ENCODE data around the gene ASMTL.
"Not testable (repeated sequence)": the region's sequence is repeated elsewhere in the genome, so short reads cannot be mapped to it uniquely, and the experiment has no call there.

Gene ASMTL

DNA sequence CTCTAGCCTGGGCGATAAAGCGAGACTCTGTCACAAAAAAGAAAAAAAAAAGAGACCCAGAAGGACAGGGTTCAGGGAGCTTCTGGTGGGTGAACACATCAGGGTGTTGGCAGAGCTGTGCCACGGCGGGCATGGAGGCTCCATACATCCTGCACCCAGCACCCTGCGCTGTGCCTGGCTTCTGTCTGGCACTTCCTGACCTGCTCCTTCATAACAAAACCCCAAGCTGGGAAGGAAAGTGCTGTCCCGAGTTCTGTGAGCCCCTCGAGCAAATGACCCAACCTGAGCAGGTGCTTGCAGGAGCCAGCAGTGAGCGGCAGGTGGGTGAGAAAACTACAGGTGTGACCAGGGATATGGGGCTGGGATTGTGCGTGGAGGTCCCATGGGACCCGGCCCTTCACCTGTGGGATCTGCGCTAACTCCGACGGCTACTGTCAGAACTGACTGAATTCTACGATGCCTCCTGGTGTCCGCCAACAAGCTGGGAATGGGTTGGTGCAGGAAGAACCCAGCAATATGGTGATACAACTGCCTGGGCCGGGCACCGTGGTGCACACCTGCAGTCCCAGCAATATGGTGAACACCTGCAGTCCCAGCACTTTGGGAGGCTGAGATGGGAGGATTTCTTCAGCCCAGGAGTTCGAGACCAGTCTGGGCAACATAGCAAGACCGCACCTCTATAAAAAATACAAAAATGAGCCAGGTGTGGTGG, 18.9 kb downstream of the ASMTL start:
- no peak for DNase-seq (ENCODE audit: low spot score)

DNA sequence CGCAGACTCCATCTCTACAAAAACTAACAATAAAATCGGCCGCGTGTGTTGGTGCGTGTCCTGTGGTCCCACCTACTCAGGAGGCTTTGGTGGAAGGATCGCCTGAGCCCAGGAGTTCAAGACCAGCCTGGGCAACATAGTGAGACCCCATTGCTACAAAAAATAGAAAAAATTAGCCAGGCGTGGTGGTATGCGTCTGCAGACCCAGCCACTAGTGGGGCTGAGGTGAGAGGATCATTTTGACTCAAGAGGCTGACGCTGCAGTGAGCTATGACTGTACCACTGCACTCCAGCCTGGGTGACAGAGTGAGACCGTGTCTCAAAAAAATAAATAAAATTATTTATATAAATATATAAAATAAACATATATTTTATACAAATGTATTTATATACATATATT, 22.3 kb downstream of the ASMTL start:
- DNase-seq (ENCODE audit: low spot score) = no peak

DNA sequence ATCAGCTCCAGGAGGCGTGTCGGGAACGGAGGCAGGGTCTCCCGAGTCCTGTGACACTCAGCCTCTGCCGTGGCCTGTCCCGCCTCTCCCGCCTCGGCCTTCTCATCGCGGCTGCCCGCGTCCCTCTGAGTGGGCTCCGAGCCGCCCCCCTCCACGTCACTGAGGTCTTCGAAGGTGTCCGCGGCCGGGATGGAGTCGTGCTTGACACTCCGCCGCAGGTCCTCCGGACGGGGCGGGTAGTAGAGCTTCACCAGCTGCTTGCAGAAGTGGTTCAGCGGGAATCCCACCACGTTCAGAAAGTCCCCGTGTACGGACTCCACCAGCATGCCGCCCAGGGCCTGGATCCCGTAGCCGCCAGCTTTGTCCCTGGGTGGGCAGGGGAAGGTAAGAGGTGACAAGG, 25.0 kb downstream of the ASMTL start:
- DNase-seq (ENCODE audit: low spot score) = no peak

DNA sequence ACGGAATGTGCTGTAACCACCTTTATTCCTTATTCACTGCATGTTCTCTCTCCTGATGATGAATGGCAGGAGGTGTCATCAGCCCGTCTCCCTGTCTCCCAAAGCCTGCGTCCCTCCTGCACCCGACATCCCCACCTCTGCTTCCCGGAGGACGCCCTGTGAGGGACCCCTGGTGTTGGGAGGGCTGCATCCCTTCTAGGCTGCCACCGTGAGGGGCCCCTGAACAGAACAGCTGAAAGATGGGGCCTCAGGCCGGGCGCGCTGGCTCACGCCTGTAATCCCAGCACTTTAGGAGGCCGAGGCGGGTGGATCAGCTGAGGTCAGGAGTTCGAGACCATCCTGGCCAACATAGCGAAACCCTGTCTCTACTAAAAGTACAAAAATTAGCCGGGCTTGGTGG, 26.4 kb downstream of the ASMTL start:
- not testable (repeated sequence) for DNase-seq (ENCODE audit: low spot score)

DNA sequence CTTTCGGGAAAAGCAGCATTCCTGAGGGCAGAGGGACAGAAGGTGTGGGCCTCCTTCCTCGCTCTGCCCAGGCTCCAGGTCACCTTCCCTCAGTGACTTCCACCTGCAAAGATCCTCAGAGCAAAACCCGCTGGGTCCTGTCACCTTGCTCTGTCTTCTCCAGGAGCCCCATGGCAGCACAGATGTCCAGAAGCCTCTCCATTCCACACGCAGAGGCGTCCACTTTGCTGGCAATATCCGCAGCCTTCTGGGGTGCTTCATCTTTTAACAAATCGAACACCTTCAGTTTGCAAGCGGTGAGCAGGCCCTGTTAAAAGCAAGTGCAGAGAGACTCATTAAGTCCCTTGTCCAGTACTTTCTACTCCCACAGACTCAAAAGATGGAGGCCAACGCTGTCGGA, 27.3 kb downstream of the ASMTL start:
- no peak for DNase-seq (ENCODE audit: low spot score)

DNA sequence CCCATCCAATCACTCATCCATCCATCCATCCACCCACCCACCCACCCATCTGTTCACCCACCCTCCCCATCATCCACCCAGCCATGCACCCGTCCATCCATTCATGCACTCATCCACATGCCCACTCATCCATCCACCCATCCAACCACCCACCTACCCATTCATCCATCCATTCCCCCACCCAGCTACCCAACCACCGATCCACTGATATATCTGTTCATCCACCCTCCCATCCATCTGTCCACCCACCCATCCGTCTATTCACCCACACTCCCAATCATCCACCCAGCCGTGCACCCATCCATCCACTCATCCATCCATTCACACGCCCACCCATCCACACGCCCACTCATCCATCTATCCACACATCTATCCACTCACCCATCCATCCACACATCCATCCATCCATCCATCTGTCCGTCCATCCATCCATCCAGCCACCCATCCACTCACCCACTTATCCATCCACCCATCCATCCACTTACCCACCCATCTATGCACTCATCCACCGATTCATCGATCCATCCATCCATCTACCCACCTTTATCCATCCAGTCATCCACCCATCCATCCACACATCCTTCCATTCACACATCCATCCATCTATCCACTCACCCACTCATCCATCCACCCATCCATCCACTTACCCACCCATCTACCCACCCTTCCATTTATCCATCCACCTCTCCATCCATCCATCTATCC, 28.4 kb downstream of the ASMTL start:
- DNase-seq (ENCODE audit: low spot score) = no peak

DNA sequence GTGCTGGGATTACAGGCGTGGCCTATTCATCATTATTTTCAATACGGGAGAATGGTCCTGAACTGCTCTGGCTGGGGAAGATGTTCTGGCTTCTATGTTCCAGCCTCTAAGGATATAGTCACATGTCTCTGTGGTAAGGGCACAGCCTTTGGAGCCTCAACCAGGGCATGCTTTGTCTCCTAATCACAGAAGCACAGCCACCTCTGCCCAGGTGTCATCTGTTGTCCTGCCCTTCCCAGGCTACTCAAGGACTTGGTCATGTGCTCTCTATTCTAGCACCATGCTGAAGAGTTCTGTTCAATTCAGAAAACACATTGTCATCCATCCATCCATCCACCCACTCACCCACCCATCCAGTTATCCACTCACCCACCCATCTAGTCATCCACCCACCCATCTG, 29.5 kb downstream of the ASMTL start:
- no peak for DNase-seq (ENCODE audit: low spot score)

DNA sequence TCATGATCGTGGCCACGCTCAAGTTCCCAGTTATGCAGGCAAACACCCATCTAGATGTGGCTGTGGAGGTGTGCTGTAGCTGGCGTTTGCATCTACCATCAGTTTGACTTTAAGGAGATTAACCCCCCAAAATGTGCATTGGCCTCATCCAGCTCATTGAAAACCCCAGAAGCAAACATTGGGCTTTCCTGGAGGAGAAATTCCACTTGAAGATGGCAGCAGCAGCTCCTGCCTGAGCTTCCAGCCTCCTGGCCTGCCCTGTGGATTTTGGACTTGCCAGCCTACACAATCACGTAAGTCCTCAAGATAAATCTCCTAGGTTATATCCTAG, 30.6 kb downstream of the ASMTL start:
- DNase-seq (ENCODE audit: low spot score) = no peak

DNA sequence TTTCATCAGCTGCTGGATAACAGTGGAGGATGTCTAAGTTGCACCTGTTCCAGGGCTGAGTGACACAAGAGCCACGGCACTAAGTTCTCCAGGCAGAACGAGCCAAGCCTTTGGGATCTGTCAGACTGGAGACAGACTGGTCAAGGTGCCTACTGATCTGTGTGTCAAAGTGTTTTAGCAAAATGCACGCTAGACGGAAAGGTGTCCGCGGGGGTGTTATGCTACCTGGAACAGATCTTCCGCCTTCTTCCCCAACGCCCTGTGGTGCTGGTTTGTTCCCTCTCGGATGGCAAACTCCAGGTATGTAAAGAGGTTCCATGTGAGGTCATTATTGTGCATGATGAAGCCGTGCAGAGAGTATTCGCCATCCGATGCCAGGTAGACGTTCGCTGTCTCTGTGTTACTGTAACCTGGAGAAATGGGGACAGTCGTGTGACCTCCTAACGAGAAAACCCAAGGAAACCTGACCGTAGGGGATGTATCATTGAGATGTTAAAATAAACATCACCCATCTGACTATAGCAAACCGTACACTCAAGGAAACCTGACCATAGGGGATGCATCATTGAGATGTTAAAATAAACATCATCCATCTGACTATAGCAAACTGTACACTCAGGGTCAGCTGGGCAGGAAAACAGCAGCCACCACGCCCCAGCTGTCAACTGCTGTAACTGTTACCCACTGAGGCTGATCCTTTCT, 31.1 kb downstream of the ASMTL start:
- DNase-seq (ENCODE audit: low spot score) = no peak

DNA sequence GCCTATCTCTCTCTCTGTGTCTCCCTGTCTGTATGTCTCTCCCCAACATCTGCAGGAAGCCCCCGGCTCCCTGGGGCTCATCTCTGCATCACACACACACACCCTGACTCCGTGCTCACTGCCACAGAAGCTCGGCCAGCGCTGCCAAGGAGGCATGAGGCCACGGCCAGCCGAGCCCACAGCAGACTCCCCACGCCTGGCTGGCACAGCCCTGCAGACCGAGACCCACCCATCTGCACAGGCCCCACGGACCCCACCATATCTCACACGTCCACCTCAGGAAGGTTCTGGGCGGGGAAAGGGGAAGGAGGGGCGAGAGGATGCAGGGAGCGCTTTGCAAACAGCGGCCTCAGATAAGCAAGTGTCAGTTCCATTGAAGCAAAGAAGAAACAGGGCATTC, 32.3 kb downstream of the ASMTL start:
- no peak for DNase-seq (ENCODE audit: low spot score)

DNA sequence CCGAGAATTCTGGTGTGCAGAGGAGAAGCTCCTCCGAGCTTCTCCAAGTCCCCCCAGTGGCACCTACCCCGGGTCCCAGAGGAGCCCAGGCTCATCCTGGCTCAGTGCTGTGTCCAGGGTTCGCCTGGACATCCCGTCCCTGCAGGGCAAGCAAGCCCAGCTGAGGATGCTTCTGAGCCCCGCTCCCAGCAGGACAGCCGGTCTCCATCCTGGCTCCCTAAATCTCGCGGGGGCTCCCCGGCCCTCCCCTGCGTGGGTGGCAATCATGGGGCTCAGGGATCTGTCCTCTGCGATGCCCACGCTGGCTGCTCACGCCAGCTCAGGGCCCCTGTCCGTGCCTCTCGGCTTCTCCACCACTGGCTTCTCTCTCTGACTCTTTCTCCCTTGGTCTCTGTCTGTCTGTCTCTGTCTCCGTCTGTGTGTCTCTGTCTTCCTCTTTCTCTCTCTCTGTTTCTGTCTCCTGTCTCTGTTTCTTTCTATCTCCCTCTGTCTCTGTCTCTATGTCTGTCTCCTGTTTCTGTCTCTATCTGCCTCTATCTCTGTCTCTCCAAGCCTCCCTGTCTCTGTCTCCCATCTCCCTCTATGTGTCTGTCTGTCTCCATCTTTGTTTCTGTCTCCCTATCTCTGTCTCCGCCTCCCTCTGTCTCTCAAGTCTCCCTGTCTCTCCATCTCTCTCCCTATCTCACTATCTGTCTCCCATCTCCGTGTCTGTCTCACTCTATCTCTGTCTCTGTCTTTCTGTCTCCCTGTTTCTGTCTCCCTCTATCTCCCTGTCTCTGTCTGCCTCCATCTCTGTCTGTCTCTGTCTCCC, 33.0 kb downstream of the ASMTL start:
- no peak for DNase-seq (ENCODE audit: low spot score)

DNA sequence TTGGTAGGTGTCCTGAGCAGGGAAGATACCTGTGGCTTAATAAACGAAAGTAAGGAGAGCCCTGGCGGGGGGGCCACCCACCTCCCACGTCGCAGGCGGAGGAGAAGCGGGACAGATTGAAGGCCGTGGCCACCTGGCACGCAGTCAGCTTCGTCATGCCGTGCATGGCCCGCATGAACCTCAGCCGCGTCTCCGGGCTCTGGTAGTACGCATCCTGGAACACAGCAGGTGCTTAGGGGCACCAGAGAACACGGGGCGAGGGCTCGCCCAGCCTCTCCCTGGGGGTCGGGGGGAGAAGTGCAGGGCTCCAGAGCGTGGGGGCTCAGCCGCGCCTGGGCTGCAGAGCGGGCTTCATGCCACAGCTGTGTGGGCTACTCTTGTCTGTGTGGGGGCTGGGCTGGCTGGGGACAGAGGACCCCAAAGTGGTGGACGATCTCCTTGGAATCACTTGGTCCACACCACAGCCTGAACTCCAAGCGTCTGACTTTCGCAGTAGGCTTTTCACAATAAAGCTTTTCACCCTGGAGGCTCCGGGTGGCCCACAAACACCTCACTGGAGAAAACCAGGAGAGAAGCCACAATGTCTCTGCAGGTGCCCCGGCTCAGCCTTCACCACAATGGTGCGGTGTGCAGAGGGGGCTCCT, 33.7 kb downstream of the ASMTL start:
- DNase-seq (ENCODE audit: low spot score) = no peak

DNA sequence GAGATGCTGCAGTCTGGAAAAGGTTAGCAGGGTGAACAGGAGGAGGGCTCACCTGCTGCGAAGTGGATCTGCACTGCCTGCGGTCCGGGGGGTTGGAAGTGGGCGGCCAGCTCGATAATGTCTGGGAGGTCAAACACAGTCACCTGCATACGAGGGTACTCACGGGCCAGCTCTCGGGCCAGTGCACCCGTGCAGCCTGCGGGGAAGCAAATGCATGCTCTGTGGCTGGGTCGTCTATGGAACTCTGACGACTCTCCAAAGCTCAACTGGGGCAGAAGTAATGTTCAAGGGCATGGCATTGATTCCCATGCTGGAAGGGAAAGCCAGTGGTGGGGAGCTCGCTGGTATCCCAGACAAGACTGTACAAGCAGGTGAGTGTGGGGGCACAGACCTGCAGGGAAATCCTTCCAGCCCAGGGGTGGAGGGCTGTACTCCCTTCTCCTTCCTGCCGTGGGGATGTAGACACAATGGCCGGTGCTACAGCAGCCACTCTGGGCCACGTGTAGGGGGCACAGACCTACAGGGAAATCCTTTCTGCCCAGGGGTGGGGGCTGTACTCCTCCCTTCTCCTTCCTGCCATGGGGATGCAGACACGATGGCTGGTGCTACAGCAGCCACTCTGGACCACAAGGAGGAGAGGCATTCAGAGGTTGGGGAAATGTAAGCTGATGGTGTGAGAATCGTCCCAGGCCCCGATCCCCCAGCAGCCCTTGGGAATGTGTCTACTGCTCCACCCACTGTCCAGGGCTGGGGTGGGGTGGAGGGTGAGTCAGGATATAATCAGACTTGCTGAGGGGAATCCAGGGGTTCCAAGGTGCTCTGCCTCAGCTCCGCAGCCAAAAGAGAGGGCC, 34.6 kb downstream of the ASMTL start:
- DNase-seq (ENCODE audit: low spot score) = no peak

DNA sequence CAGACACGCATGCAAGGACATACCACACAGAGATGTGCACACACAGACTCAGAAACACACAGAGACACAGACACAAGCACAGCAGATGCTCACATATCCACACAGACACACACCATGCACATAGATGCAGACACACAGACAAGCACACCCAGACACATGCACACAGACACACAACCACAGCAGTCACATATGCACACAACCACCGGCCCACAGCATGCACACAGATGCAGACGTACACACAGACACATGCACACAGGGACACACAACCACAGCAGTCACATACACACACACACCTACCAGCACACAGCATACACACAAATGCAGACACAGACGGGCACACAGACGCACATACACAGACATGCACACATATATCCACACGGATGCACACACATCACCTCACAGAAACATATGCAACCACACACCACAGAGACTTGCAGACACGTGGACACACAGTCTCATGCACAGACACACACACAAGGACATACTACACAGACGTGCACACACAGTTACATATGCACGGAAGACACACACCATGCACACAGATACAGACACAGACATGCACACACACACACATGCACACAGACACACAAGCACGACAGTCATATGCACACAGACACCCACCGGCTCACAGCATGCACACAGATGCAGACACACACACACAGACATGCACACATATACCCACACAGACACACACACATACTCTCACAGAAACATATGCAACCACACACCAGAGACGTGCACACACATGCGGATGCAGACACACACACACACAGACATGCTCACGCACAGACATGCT, 35.5 kb downstream of the ASMTL start:
- DNase-seq (ENCODE audit: low spot score) = no peak

DNA sequence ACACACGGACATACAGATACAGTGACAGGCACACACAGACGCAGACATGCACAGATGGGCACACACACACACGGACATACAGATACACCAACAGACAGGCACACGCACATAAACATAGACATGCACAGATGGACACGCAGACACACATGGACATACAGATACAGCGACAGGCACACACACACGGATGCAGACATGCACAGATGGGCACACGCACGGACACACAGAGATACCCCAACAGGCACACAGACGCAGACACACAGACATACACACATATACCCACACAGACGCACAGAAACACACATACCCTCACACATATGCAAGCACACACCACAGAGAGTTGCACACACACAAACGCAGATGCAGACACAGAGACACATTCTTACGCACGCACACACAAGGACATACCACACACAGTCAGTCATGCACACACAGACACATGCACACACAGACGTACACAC, 36.4 kb downstream of the ASMTL start:
- no peak for DNase-seq (ENCODE audit: low spot score)

DNA sequence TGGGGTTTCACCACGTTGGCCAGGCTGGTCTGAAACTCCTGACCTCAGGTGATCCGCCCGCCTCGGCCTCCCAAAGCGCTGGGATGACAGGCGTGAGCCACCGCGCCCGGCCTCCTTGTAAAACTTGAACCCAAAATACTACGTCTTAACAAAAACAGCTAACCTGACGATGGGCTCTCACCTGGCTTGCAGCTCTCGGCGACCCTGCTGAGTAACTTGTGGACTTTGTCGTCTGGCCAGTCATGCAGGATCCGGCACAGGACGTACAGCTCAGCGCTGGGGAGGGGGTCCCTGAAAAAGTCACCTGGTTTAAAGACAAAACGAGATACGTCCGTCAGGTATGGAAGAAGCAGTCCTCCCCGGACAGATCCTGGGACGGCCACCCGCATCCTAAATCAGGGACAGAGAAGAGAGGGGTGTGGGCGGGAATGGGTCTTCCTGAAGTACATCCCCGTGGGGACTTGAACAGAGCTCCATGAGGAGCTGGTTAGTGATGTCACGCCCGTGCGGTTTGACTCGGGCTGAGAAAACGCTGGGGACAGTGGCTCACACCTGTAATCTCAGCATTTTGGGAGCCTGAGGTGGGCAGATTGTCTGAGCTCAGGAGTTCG, 40.1 kb downstream of the ASMTL start:
- DNase-seq (ENCODE audit: low spot score) = no peak

DNA sequence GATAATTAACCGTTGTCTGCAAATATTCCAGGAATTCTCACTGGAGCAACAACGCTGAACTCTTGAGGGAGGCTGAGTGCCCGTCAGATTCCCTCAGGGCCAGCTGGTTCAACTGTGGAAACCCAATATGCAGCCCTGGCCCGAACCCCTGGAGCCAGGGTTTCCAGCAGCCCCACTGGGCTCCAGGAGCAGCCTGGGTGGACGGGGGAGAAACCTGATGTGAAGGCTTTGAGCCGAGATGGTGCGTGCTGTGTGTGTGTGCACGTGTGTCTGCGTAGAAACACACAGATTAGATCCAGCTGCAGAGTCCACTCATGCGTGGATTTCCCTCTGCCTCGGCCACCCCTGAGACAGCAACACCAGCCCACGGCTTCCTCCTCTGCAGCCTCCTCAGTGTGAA, 41.4 kb downstream of the ASMTL start:
- no peak for DNase-seq (ENCODE audit: low spot score)

DNA sequence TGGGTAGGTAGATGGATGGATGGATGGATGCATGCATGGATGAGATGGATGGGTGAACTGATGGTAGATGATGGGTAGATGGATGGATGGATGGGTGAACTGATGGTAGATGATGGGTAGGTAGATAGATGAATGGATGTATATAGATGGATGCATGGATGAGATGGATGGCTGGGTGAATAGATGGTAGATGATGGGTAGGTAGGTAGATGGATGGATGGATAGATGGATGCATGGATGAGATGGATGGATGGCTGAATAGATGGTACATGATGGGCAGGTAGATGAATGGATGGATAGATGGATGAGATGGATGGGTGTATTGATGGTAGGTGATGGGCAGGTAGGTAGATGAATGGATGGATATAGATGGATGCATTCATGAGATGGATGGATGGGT, 45.7 kb downstream of the ASMTL start:
- no peak for DNase-seq (ENCODE audit: low spot score)

DNA sequence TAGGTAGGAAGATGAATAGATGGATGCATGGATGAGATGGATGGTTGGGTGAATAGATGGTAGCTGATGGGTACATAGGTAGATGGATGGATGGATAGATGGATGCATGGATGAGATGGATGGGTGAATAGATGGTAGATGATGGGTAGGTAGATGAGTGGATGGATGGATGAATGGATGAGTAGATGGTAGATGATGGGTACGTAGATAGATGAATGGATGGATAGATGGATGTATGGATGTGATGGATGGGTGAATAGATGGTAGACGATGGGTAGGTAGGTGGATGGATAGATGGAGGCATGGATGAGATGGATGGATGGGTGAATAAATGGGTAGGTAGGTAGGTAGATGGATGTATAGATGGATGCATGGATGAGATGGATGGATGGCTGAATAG, 46.9 kb downstream of the ASMTL start:
- not testable (repeated sequence) for DNase-seq (ENCODE audit: low spot score)

DNA sequence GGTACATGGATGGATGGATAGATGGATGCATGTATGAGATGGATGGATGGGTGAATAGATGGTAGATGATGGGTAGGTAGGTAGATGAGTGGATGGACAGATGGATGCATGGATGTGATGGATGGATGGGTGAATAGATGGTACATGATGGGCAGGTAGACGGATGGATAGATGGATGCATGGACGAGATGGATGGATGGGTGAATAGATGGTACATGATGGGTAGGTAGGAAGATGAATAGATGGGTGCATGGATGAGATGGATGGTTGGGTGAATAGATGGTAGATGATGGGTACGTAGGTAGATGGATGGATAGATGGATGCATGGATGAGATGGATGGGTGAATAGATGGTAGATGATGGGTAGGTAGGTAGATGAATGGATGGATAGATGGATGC, 48.8 kb downstream of the ASMTL start:
- DNase-seq (ENCODE audit: low spot score) = not testable (repeated sequence)
